Loucy (cell line): ENCODE measurements around the gene CD109.

Experiments used
- H2AFZ ChIP-seq: fragments of 200-600 bp; sonication (generic); 2 replicates; pipeline ENCODE4 v1.6.0; 2016; ENCODE audit warnings: antibody characterized with exemption, mild to moderate bottlenecking, low read length, moderate library complexity
- H3F3A ChIP-seq: fragments of 200-600 bp; 2 replicates; pipeline ENCODE4 v1.6.0; 2016; ENCODE audit warnings: antibody characterized with exemption, low read depth, mild to moderate bottlenecking
- H3K27me3 ChIP-seq: fragments of 200-600 bp; sonication (generic); 2 replicates; pipeline ENCODE4 v1.6.1; 2014; ENCODE audit warnings: low read length, mild to moderate bottlenecking; ENCODE audit not compliant: insufficient read depth, poor library complexity, severe bottlenecking
- H3K36me3 ChIP-seq: fragments of 200-600 bp; sonication (generic); 2 replicates; pipeline ENCODE4 v1.6.1; 2016; ENCODE audit warnings: low read length; ENCODE audit not compliant: insufficient read depth
- H3K4me1 ChIP-seq: fragments of 200-600 bp; sonication (generic); 2 replicates; pipeline ENCODE4 v1.5.1; 2014; ENCODE audit warnings: low read length, mild to moderate bottlenecking; ENCODE audit not compliant: insufficient read depth, poor library complexity, severe bottlenecking
- H3K4me2 ChIP-seq: fragments of 200-600 bp; sonication (generic); 2 replicates; pipeline ENCODE4 v1.6.0; 2014; ENCODE audit warnings: antibody characterized with exemption, low read length, low read depth, mild to moderate bottlenecking; ENCODE audit not compliant: poor library complexity, severe bottlenecking
- H3K4me3 ChIP-seq: fragments of 200-600 bp; sonication (generic); 2 replicates; pipeline ENCODE4 v1.5.1; 2014; ENCODE audit warnings: low read length, mild to moderate bottlenecking, mixed read lengths; ENCODE audit not compliant: poor library complexity, severe bottlenecking
- H3K79me2 ChIP-seq: fragments of 200-600 bp; sonication (generic); 2 replicates; pipeline ENCODE4 v1.6.1; 2014; ENCODE audit warnings: low read length; ENCODE audit not compliant: insufficient read depth
- H3K9ac ChIP-seq: fragments of 200-600 bp; sonication (generic); 2 replicates; pipeline ENCODE4 v1.6.0; 2014; ENCODE audit warnings: mild to moderate bottlenecking, low read depth, low read length, moderate library complexity; ENCODE audit not compliant: poor library complexity, severe bottlenecking
- H3K9me2 ChIP-seq: fragments of 200-600 bp; sonication (generic); replicated peaks from 2 replicates; pipeline ENCODE4 v1.6.1; 2016; ENCODE audit warnings: low read depth, low read length, mixed read lengths
- H3K9me3 ChIP-seq: fragments of 200-600 bp; sonication (generic); 2 replicates; pipeline ENCODE4 v1.6.1; 2014; ENCODE audit warnings: mild to moderate bottlenecking, antibody characterized with exemption, low read length, low read depth; ENCODE audit not compliant: insufficient read depth
- H4K20me1 ChIP-seq: fragments of 200-600 bp; sonication (generic); 2 replicates; pipeline ENCODE4 v1.6.0; 2014; ENCODE audit warnings: antibody characterized with exemption, low read length, mild to moderate bottlenecking; ENCODE audit not compliant: insufficient read depth, poor library complexity, severe bottlenecking
- EZH2phosphoT487 ChIP-seq: fragments of 200-600 bp; IDR thresholded peaks from 2 replicates; pipeline ENCODE4 v1.6.1; 2018; ENCODE audit warnings: antibody characterized with exemption, mild to moderate bottlenecking, moderate library complexity, borderline replicate concordance
- TF ChIP-seq, protein P1 (sequence below): fragments of 200-600 bp; sonication (generic); conservative IDR thresholded peaks from 2 replicates; pipeline ENCODE4 v1.5.1; 2014; ENCODE audit warnings: mild to moderate bottlenecking, antibody characterized with exemption, low read length

CD109 gene

GRCh38 chr6:73743081-73743480, 47.1 kb downstream of the CD109 start:
- H3K4me1 ChIP-seq = no peaks in the 10 kb centered on the region
- H3K9ac ChIP-seq = no peak overlapping the region
- H3K4me2 ChIP-seq = no peak overlapping the region
- no peaks in the 10 kb centered on the region for H3K9me3 ChIP-seq
- no peaks in the 10 kb centered on the region for H3K9me2 ChIP-seq
- no peak overlapping the region for H2AFZ ChIP-seq
- no peaks in the 10 kb centered on the region for H3F3A ChIP-seq
- H3K79me2 ChIP-seq = no peaks in the 10 kb centered on the region
- TF ChIP-seq EZH2phosphoT487 = no peak
- TF ChIP-seq, protein P1, sequence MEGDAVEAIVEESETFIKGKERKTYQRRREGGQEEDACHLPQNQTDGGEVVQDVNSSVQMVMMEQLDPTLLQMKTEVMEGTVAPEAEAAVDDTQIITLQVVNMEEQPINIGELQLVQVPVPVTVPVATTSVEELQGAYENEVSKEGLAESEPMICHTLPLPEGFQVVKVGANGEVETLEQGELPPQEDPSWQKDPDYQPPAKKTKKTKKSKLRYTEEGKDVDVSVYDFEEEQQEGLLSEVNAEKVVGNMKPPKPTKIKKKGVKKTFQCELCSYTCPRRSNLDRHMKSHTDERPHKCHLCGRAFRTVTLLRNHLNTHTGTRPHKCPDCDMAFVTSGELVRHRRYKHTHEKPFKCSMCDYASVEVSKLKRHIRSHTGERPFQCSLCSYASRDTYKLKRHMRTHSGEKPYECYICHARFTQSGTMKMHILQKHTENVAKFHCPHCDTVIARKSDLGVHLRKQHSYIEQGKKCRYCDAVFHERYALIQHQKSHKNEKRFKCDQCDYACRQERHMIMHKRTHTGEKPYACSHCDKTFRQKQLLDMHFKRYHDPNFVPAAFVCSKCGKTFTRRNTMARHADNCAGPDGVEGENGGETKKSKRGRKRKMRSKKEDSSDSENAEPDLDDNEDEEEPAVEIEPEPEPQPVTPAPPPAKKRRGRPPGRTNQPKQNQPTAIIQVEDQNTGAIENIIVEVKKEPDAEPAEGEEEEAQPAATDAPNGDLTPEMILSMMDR = no peak
- H3K27me3 ChIP-seq = no peaks in the 10 kb centered on the region
- H3K4me3 ChIP-seq = no peak overlapping the region
- H4K20me1 ChIP-seq = no peaks in the 10 kb centered on the region
- H3K36me3 ChIP-seq = peaks cover 6% of the 10 kb centered on the region; the same call in 1 of the 2 replicates

DNA sequence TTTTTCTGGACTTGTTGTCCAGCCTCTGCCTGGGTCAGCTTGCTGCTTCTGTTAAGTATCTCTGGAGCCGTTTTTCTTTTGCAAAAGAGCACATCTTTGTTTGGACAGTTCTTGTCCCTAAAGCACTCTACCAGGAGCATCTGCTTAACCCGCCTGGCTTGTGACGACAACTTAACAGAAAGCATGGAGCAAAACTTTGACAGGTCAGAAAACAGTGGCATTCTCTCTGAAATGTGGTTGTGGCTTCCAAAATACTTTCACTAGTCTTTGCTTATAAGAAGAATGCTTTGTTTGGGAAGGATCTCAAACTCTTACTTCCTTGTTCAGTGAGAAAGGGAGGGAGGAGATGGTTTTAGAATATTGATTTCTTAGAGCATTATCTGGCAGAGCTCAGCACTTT, 47.6 kb downstream of the CD109 start:
- TF ChIP-seq EZH2phosphoT487 = no peak
- TF ChIP-seq, protein P1 = no peak
- H3K27me3 ChIP-seq = no peaks in the 10 kb centered on the region
- no peaks in the 10 kb centered on the region for H3K4me1 ChIP-seq
- peaks cover 11% of the 10 kb centered on the region; the same call in 1 of the 2 replicates for H3K36me3 ChIP-seq
- H3K9me3 ChIP-seq = no peaks in the 10 kb centered on the region
- H3K4me3 ChIP-seq = no peak overlapping the region
- H3K9me2 ChIP-seq = no peaks in the 10 kb centered on the region
- H3K9ac ChIP-seq = no peak overlapping the region
- H3K79me2 ChIP-seq = no peaks in the 10 kb centered on the region
- H3K4me2 ChIP-seq = no peak overlapping the region
- no peaks in the 10 kb centered on the region for H4K20me1 ChIP-seq
- no peaks in the 10 kb centered on the region for H3F3A ChIP-seq
- H2AFZ ChIP-seq = no peak overlapping the region

- no peaks in the 10 kb centered on the region for H3K79me2 ChIP-seq
- no peaks in the 10 kb centered on the region for H4K20me1 ChIP-seq
- no peak overlapping the region for H3K9ac ChIP-seq
- H3K4me1 ChIP-seq = no peaks in the 10 kb centered on the region
- no peaks in the 10 kb centered on the region for H3K27me3 ChIP-seq
- no peak for TF ChIP-seq EZH2phosphoT487
- TF ChIP-seq, protein P1 = no peak
- no peak overlapping the region for H2AFZ ChIP-seq
- H3K36me3 ChIP-seq = peaks cover 24% of the 10 kb centered on the region; the same call in 1 of the 2 replicates
- H3K9me3 ChIP-seq = no peaks in the 10 kb centered on the region
- H3K4me2 ChIP-seq = no peak overlapping the region
- H3K4me3 ChIP-seq = no peak overlapping the region
- no peaks in the 10 kb centered on the region for H3K9me2 ChIP-seq
- H3F3A ChIP-seq = no peaks in the 10 kb centered on the region
These were observed 50.8 kb downstream of the CD109 start for GRCh38 chr6:73746787-73747186.
